GM19193 (cell line): Measurements from ENCODE around the gene RPS10.

Source experiments
- POLR2A ChIP-seq: IDR thresholded peaks from 4 replicates; pipeline ENCODE4 v1.6.1; 2011; ENCODE audit not compliant: insufficient read depth, insufficient read length; ENCODE audit errors: extremely low read depth

Gene RPS10

GRCh38 chr6:34424200-34425131, 1.4 kb downstream of the RPS10 start:
- TF ChIP-seq POLR2A = no peak

DNA sequence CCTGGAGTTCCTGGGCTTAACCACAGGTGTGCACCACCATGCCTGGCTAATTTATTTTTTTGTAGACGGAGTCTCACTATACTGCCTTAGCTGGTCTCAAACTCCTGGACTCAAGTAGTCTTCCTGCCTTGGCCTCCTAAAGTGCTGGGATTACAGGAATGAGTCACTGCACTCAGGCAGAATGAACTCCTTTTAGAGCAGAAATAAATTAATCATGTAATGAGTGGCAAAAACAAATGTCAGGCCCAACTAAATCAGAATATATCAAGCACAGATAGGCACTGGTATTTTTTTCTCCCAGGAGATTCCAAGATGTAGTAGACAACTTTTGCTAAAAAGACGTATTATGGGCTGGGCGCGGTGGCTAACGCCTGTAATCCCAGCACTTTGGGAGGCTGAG, 2.6 kb downstream of the RPS10 start:
- TF ChIP-seq POLR2A = no peak

DNA sequence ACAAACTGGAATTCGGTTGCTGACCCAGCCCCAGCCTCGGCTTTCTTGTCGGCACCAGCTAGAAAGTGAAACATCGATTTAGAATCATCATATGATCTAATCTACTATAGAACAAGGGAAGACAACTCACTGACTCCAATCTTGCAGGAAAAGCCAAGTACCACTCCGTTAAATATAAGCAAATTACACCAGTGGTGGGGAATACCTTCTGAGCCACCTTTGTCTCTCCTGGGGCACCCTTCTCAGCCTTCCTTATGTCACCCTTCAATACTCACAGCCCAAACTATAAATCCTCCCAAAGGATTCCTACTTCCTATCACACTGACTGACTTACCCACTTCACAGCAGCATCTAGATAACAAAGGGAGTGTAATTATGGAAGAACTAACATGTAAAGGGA, 7.5 kb downstream of the RPS10 start:
- TF ChIP-seq POLR2A = no peak

GRCh38 chr6:34416877-34417371, 8.9 kb downstream of the RPS10 start:
- TF ChIP-seq POLR2A = no peak

- no peak for TF ChIP-seq POLR2A
Measured at GRCh38 chr6:34414999-34415858, 10.6 kb downstream of the RPS10 start.

GRCh38 chr6:34412643-34413214, 13.1 kb downstream of the RPS10 start:
- no peak for TF ChIP-seq POLR2A

- no peak for TF ChIP-seq POLR2A
Measured at GRCh38 chr6:34412016-34412415, 13.9 kb downstream of the RPS10 start.

- TF ChIP-seq POLR2A = no peak
Measured at GRCh38 chr6:34396518-34396917, 29.4 kb downstream of the RPS10 start.

DNA sequence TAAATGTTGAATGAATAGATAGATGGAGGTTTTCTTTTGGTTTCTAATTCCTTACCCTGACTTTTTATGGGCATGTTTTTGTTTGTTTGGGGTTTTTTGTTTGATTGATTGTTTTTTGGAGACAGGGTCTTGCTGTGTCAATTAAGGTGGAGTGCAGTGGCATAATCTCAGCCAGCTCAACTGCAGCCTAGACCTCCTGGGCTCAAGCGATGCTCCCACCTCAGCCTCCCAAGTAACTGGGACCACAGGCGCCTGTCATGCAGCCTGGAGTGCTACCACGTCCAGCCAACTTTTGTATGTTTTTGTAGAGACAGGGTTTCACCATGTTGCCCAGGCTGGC, 31.9 kb downstream of the RPS10 start:
- no peak for TF ChIP-seq POLR2A

- TF ChIP-seq POLR2A = no peak
Measured at GRCh38 chr6:34393191-34393965, 32.5 kb downstream of the RPS10 start.

- TF ChIP-seq POLR2A = peak; percentile 73
Measured at GRCh38 chr6:34392497-34393190, 33.2 kb downstream of the RPS10 start, which contains the start of gene NUDT3. TSS of gene NUDT3 (minus strand) at chr6:34392669. CDS start at chr6:34392362, 307 bp downstream.

DNA sequence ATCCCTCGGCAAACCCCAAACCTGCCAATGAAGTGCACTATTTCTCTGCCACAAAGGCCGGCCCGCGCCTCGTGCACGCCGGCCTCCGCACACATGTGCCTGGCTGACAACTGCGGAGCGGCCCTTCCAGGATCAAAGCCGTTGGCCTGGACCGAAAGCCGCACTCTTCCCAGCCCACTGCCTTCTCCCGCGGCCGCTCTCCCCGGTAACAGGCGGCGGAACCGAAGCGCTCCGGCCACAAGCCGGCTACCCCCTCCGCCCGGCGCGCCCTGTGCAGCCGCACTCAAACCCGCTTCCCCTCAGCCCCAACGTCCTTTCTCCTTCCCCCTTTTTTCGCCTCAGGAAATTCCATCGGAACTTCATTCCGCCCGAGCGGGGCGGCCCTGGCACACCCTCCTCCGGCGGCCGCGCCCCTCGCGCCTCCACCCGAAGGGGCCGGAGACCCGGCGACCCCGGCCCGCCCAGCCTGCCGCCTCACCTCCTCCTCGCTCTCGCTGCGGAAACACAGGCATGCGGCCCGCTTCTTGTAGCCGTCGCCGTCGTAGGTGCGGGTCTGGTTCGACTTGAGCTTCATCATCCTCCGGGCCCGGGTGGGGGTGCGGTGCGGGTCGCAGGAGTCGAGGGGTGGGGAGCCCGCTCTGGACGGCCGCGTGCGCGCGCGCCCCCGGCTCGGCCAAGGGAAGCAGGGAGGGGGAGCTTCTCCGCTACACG, 33.9 kb downstream of the RPS10 start:
- peak; percentile 54 for TF ChIP-seq POLR2A

GRCh38 chr6:34391473-34391785, 34.4 kb downstream of the RPS10 start:
- TF ChIP-seq POLR2A = no peak
